Measurements from ENCODE around the gene PRCC.
A peak's percentile ranks its signal among the peaks of the same experiment; 100 is the strongest.

Gene PRCC

DNA sequence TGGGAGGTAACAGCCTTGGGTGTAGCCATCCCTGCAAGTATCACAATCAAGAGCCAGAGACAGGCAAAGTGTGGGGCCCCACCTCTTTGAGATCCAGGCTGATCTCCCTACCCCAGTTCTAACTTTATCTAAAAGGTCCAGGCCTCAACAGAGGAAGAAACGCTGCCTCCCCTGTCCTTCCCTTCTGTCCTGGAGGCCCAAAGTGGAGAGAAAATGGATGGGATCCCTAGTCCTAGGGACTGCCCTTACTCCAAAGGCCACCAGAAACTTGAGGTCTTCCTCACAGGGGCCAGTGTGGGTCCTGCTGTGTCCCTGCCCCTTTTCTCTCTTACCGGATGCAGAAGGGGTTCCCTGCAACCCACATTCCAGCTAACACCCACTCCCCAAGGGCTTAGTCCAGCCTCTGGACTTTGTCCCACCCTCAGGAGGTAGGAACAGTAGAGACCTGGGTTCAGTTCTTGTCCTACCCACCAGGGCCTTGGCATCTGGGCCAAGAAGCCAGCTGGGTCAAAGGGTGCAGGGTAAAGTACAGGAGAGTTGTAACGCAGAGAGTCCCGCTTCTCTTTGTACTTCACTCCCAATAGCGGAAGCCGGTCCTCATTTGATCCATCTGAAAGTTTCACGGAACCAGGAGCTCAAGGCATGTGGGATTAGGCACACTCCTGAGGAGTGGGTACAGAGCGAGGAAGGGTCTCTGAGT is 17.8 kb upstream of the PRCC start:
- H3K4me3 ChIP-seq (ENCODE audit: low read length), result peak overlapping the region; percentile 97
- no peak for DNase-seq (ENCODE audit: low read depth)
- TF ChIP-seq, protein P1, sequence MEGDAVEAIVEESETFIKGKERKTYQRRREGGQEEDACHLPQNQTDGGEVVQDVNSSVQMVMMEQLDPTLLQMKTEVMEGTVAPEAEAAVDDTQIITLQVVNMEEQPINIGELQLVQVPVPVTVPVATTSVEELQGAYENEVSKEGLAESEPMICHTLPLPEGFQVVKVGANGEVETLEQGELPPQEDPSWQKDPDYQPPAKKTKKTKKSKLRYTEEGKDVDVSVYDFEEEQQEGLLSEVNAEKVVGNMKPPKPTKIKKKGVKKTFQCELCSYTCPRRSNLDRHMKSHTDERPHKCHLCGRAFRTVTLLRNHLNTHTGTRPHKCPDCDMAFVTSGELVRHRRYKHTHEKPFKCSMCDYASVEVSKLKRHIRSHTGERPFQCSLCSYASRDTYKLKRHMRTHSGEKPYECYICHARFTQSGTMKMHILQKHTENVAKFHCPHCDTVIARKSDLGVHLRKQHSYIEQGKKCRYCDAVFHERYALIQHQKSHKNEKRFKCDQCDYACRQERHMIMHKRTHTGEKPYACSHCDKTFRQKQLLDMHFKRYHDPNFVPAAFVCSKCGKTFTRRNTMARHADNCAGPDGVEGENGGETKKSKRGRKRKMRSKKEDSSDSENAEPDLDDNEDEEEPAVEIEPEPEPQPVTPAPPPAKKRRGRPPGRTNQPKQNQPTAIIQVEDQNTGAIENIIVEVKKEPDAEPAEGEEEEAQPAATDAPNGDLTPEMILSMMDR (conservative IDR thresholded peaks at IDR 0.05; ENCODE audit: low read length), result no peak; the same call in 1 of the 2 replicates

DNA sequence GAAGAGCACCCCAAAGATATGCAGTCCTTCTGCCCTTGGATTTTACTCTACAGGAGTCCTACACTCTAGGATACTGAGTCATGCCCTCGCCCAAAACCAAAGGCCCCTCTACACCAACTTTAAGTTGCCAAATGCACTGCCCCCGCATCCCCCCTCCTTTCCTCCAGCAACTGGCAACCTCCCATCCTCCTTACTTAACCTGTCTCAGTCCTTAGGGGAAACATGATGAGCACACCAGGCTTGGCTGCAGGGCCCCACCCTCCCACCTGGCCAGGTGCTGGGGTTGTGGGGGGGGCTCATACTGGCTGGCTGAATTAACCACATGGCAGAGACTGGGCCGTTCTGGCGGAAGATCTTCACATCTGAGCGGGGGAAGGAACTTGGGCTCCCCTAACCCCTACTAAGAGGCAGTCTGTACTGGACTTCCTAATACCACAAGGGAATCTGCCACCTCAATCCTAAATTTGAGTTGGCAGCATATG is 17.1 kb upstream of the PRCC start:
- TF ChIP-seq, protein P1 (conservative IDR thresholded peaks at IDR 0.05; ENCODE audit: low read length), result no peak
- H3K4me3 ChIP-seq (ENCODE audit: low read length), result peak overlapping the region; percentile 97
- peak; percentile 46 for DNase-seq (ENCODE audit: low read depth)

DNA sequence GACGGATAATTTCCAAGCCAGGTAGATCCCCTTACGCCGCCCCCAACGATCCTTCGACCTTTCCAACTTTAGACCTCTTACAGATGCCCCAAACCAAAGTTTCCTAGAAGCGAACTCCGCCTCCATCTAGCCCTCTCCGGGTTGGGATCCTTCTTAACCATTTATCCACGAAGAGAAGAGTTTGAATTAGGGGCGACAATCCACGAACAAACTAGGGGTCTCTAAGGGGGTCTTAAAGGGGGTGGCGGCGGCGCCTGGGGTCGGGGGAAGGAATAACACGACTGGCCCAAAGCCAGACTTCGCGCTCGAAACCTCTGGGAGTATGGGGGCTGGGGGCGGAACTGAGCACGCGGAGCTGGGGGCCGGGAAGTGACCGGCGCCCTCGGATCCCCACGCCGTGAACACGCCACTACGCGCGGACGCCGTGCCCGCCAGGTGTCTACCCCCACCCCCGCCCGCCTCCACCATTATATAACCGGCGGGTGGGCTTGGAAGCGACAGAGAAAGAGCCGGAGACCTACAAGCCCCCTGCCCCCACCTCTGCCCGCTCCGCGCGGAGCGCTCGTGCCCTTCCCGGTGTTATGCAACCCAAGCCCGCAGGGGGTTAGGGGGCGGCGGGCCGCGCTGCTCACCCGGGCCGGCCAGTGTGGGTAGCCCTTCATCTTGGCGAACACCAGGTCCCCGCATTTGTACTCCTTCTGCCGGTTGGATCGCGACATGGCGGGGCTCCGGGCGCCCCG is 16.5 kb upstream of the PRCC start:
- peak; percentile 30 for DNase-seq (ENCODE audit: low read depth)
- TF ChIP-seq, protein P1 (conservative IDR thresholded peaks at IDR 0.05; ENCODE audit: low read length), result no peak
- peak overlapping the region; percentile 97 for H3K4me3 ChIP-seq (ENCODE audit: low read length)

DNA sequence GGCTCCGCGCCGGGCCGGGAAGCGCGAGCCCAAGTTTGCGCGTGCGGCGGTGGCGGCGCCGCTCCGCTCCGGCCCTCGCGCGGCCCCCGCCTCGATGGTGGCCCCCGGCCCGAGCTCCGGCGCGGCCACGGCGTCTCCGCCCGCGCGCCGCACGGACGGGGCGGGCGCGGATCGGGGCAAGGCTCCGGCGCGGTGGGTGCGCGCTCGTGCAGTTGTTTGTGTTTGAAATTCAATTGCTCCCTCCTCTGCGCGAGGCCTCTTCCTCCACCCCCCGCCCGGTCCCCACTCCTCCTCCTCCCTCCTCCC is 15.9 kb upstream of the PRCC start, which contains the start of gene HDGF:
Gene HDGF (minus strand): TSS at position 225 of the 306 bp plus-strand sequence. CDS start 246 bp downstream, outside the sequence.
- no peak for DNase-seq (ENCODE audit: low read depth)
- peak within 1 kb of the TSS; percentile 97 for H3K4me3 ChIP-seq (ENCODE audit: low read length)
- TF ChIP-seq, protein P1 (conservative IDR thresholded peaks at IDR 0.05; ENCODE audit: low read length), result no peak

DNA sequence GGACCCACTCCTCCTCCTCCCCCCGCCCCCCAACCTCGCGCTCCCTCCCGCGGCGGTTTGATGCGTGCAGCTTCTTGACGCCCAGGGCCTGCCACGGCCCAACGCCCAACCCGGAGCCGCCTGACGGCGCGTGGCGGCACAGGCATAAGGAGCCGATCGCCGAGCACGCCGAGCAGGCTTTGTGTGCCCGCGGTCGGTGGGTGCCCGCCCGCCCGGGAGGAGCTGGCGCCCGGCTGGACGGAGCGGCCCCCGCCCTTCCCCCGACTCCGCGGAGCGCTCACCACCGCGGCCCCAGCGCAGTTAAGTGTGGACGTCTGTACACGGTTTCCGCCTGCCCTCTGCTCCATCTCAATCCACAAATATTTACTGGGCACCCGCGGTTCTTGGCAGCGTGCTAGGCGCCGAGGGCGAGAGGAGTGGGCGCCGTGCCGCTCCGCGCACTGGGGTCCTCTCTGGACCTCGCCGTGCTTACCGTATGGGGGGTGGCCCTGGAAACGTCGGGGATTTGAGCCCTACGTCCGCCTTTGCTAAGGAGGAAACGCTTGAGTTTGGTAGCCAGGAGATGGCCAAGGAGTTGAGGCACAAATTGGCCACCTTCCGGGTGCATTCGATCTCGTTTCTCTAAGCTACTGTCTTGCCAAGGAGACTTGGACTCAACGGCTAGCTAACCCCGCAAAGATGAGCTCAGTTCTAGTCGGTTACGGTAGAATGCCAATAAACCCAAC is 15.4 kb upstream of the PRCC start:
- DNase-seq (ENCODE audit: low read depth), result peak; percentile 97
- TF ChIP-seq, protein P1 (conservative IDR thresholded peaks at IDR 0.05; ENCODE audit: low read length), result 0 out of 2 replicates have a peak, but pooled peaks have one; percentile 2
- H3K4me3 ChIP-seq (ENCODE audit: low read length), result peak overlapping the region; percentile 97

DNA sequence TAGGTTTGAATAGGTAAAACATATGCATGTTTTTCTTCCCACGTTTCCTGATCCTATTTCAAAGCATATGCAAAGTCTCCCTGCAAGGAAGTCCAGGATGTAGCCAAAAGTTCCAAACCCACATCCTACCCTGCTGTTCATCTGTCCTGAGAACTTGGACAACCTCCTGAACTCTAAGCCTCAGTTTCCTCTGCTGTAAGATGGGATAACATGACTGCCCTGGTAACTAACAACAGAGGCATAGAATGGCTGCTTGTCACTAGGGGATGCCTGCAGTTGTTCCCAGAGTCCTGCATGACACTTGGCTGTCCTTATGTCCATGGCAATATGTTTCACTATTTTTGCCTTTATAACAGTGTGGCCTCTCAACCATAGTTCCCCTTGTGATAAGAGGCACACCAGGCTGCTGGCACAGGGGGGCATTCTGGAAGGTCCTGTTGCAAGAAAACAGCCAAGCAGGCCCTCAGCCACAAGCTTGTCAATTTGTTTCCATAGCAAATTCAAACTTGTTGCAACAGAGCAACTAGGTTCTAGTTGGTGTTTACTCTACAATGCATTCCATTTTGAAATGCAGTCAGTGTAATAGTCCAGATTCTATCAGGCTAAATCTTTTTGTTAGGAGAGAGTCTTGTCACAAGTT is 14.4 kb upstream of the PRCC start:
- TF ChIP-seq, protein P1 (conservative IDR thresholded peaks at IDR 0.05; ENCODE audit: low read length), result no peak
- peak; percentile 72 for DNase-seq (ENCODE audit: low read depth)
- H3K4me3 ChIP-seq (ENCODE audit: low read length), result peak overlapping the region; percentile 97
